CD4-positive, alpha-beta T cell treated with Interferon alpha-2 for 1 hour (primary cell): ENCODE data around the gene SCYL3.
"Not testable (repeated sequence)": the region's sequence is repeated elsewhere in the genome, so short reads cannot be mapped to it uniquely, and the experiment has no call there.

Source experiments
- DNase-seq, 2 donors: peaks; one replicate each; pipeline ENCODE4 v3.0.0-alpha.2; 2020 to 2022

Gene SCYL3

DNA sequence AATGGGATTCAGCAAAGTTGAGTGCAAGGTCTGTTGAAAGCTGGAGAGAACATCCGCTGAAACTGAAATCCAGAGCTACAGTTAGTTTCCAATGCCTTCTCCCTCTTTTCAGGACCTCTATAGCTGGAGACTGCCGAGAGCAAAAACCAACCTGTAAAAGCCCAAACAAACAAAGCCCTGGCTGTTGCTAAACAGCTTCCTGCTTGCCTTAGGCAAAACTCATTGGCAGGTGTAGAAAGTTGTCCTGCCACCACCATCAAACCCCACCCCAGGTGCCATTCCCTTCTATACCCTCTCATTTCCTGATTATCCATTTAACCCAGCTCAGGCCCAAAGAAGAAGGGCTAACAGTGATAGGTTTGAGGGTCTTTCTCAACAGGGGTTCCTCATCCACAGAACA, 24.7 kb downstream of the SCYL3 start:
- no peak for DNase-seq

DNA sequence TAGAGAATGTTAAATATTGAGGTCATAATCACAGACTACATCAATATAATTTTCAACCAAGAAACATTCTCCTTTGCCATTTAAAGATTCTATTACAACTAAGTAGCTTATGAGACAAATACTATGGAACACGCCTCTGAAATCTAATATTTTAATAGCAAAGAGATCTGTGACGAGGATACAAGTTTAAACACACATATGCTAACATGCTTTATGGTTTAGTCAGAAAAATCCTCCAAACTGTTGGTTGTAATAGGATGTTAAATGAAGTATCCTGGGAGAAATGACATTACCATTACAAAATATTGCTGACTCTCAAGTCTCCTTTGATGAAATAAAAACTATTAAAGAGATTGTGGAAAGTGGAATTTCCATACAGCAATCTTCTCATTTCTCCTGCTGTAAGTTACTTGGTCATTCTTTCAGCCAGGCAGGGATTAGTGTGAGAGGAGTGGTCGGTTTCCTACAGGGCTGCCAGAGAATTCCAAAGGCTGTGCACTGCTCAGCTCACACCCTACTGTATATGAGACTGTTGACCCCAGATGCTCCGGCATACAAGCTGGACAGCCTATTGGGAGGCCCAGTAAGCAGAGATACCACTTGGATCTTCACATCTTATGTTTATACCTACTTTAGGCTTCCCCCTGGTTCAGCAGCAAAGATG, 26.6 kb downstream of the SCYL3 start:
- DNase-seq = no peak

DNA sequence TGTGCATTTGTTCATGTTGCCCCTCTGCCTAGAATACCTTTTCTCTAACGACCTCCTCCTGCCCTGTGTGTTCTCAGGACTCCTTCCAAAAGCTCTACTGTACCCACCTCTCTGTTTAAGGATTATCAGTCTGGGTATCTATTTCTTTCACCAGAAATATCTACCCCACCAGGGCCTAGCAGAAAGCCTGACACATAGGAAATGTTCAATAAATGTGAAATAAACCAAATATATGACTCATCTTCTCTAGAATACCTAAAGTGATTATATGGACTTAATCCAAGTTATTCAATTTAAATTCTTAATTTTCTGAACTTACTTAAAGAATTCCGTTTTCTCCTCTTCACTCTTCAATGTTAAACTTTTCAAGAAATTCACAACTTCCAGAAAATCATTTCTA, 27.1 kb downstream of the SCYL3 start:
- no peak for DNase-seq

DNA sequence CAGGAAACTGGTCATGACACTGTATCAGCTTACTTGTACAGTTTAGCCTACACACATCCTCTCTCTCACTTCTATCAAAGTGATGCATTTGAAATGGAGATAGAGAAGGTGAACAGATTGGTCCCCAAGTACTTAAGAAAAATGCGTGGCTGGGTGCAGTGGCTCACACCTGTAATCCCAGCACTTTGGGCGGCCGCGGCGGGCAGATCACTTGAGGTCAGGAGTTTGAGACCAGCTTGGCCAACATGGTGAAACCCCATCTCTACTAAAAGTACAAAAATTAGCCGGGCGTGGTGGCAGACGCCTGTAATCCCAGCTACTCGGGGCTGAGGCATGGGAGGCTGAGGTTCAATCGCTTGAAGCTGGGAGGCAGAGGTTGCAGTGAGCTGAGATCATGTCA, 29.2 kb downstream of the SCYL3 start:
- not testable (repeated sequence) for DNase-seq

DNA sequence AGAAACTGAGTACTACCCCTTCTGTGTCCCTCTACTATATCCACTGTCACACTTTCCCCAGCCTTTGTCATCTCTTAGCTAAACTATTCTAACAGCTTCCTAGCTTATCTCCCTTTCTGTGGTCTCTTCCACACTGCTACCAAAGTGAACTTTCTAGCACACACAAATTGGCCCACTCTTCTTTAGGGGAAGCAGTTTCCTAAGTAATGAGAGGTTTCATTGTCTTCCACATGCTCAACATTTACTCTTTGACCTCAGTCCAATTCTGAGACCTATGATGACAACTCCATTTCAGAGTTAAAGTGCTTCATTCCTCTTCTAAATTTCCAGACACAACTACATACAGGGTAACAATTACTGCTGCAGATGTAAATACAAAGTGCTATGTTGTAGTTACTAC, 32.9 kb downstream of the SCYL3 start:
- DNase-seq = no peak

DNA sequence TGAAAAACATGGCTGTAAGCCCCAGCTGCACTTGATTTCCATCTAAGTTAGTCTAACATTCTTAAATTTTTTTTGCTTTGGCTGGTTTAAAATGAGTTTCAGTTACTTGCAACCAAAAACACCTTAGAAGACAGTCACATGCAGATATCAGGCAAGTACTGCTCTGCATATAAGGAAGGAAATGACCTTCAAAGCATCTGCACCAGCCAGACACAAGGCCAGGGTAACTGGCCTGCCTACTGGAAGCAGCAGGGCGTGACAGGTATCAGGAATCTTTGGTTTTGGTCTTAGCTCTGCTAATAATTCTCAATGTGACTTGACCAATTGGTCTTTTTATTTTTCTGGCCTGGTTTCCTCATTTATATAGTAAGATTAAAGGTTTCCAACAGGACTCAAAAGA, 33.5 kb downstream of the SCYL3 start:
- no peak for DNase-seq

DNA sequence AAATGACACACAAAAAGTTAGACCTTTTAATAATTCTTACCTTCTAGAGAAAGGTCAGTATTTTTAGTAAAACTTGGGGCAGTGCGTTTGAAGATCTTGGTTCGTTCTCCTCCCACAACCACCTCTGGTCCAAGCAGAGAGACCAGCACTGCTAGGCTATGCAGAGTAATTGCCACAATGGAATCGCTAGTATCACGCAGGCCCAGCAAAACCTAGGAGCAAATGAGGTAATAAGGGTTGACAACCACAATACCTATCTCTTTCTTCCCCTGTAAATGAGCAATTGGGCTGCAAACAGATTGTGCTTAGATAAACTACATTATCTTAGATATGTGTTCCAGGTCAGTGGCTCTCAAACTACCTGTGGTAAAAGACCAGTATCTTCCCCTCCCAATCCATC, 34.7 kb downstream of the SCYL3 start:
- DNase-seq = no peak

DNA sequence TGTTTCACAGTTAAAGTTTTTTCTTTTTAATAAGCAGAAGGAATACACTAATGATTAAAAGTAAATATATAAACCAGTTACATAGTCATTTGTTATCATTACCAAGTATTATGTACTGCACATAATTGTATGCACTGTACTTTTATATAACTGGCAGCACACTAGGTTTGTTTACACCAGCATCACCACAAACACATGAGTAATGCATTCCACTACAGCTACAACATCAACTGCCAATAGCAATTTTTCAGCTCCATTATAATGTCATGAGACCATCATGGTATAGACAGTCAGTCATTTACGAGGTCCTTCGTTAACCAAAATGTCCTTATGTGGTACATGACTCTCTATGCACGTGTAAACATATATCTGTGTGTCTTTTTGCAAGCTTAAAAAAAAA, 35.2 kb downstream of the SCYL3 start:
- no peak for DNase-seq

DNA sequence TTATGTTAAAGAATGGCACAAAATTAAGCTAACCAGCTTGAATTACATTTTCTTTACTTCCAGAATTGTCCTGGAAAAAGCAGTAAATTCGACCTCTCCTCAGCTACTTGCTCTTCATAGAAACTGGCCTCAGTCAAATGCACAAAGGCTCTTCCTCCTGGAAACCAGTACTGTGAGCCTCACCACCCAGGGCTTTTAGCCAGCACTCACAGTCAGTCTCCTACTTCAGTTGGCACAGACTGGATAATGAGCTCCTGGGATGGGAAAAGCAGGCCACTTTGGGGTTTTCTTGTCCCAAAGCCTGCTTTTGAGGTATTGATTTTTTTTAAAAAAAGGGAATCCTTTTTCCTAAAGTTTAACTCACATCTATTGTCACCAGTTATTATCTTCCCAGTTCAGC, 40.4 kb downstream of the SCYL3 start:
- DNase-seq = no peak

DNA sequence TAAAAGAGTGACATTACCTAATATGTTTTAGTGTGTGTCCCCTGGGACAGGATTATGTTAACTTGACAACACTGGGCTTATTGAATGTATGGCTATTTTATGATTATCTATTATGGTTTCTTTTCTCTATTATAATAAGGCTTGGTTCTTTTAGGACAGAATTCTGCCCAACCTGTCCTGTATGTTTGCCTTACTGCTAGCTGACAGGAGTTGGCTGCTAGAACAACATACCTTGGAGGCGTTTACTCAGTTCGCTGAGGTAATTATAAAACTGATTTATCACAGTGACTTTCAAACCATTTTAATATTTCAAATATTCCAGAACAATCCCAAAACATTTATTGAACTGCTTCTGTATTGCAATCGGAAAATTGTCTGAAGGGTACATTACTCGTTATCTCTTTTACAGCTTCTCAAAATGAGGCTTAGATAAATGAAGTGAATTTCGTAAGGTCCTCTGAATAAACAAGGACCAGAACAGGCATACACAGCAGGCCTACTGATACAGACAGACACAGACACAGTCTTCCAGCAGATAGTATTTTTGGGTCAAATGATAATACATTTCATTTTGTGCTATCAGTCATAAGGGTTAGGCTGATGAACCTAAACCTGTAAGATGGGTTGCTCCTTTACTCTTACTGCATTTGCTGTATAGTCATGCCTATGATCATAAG, 44.2 kb downstream of the SCYL3 start:
- no peak for DNase-seq

DNA sequence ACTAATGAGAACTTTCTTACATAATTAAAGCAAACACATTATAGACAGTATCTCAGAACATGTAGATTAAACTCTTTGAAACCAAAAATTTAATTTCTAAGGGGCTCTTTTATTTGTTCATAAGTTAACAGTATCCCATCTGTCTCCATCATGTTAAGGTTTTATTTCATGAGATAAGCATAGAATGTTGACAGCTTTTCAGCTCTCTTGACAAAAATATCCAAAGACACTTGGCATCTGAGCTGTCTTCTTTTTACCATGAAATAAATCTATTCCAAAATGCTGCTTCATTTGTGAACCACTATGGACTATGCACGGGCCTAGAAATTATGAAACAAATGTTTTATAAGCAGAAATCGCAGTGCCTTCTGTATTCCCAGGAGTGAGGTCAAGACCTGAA, 45.2 kb downstream of the SCYL3 start:
- DNase-seq = no peak

DNA sequence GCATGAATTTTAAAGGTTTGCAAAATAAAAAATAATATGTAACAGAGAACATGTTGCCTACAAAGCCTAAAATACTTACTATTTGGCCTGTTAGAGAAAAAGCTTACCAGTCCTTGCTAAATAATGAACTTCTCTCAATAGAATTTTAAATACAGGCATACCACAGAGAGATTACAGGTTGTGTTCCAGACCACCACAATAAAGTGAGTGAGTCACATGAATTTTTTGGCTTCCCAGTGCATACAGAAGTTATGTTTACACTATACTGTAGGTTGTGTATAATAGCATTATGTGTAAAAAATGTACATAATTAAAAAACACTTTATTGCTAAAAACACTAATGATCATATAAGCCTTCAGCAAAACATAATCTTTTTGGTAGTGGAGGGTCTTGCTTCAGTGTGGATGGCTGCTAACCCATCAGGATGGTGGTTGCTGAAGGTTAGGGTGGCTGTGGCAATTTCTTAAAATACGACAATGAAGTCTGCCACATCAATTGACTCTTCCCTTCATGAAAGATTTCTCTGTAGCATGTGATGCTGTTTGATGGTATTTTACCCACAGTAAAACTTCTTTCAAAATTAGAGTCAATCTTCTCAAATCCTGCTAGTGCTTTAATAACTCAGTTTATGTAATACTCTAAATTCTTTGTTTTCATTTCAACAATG, 48.6 kb downstream of the SCYL3 start:
- DNase-seq = no peak

DNA sequence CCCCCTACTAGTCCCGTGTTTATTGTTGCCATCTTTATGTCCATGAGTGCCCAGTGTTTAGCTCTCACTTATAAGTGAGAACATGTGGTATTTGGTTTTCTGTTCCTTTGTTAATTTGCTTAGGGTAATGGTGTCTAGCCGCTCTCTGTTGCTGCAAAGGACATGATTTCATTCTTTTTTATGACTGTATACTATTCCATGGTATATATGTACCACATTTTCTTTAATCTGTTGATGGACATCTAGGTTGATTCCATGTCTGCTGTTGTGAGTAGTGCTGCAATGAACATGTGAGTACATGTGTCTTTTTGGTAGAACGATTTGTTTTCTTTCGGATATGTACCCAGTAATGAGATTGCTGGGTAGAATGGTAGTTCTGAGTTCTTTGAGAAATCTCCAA, 54.8 kb downstream of the SCYL3 start:
- DNase-seq = no peak

DNA sequence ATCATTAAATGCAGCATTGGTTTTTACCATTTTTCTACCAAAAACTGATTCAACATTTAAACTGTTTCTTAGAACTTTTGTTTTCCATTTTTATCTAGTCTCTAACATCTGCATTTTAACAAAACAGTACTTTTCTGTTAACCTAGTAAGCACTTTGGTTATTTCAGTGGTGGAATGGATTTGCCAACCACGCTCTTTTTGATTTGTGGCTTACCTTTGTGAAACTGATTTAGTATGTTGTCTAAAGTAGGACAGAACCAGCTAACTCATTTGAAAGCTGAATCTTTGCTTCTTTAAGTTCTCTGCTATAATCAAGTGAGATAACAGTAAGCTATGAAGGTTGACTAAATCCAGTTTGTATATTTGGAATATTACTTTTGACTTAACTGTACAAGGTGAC, 57.5 kb downstream of the SCYL3 start:
- DNase-seq = no peak

DNA sequence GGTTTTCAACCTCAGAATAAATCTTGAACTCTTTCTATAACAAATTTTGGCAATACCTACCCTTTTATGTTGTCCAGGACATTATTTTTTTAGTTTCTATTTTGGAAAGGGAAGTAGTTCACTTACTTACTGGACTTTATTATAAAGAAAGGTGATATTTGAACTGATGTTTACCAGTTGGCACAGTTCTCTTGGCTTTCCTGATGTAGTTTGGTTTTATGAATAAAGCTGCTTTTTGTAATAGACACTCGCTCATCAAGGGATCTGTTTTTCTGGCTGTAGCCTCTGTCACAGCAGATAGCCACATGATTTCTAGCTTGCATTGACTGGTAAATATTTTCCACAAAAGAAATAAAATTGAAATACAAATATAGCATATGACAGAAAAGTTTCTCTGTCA, 58.0 kb downstream of the SCYL3 start:
- no peak for DNase-seq

DNA sequence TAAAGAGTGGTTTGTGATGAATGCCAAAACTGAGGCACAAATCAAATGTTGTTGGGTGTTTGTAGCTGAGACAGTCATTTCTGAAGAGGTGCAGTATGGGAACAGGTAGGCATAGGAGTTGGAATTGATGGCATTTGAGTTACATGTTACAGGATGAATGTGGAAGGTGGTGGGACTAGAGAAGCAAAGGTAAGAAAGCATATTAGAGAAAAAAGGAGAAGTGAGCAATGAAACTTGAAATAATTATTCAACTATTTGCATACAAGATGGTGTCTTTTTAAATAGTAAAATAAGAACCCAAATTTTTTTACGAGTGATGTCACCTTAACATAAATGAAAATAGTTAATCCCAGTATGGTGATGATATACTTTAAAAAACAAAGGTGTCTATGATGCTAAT, 58.8 kb downstream of the SCYL3 start:
- DNase-seq = no peak

DNA sequence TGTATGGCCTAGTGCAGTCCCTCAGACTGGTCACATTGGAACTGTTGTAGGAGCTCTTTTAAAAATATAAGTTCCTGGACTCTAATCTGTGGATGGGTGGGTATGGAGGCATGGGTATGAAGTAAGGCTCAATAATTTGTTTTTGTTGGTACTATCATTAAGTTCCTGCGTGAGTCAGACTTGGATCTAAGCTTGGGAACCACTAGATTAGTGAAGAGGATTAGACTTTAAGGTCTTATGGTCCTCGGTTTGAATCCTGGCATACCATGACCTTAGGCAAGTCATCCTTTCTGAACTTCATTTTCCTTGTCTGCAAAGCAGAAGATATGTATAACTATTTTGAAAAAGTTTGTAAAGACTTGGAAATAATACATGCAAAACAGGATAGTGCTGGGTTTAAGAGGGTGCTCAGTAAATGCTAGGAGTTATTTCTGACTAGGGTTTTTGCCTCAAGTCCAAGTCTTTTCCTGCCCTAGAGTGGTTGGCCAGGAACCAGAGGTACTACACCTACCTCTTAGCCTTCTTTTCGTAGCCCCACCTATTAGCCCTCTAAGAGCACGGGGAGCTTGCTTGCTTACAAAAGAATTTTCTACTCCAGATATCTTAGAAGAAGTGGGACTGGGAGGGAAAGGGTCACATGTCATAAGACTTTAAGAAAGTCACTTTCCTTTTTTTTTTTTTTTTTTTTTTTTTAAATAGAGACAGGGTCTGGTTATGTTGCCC, 60.4 kb downstream of the SCYL3 start:
- no peak for DNase-seq

DNA sequence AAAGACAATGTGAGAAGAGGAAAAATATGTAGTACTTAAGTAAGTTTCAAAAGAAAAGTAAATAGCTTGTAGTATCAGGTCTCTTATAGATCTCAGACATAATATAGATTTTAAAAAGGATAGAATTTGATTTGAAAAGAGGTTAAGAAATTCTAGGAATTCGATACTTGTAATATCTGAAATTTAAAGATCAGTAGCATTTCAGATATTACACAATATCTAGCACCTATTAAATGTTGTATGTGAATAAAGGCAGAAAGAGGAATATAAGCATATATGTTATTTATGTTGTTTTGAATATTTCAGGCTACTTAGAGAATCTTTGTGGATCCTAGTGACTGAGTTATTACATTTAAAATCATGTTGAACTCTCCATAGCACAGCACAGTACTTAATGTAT, 64.0 kb downstream of the SCYL3 start:
- no peak for DNase-seq

DNA sequence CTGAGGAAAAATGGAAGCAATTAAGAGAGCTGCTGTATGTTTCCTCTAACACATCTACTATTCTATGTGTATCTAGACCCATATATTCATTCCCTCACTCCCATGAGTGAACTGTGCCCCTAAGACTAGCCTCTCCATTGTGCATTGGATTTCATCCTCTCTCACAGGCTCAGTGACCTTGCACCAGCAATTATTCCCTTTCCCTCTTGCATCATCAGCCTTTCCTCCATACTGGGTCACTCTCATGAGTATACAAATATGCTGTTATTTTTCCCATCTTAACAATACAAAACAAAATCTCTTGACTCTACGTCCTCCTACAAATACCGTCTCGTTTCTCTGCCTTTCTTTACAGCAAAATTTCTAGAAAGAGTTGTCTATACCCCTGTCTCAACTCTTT, 69.5 kb downstream of the SCYL3 start:
- DNase-seq = no peak

DNA sequence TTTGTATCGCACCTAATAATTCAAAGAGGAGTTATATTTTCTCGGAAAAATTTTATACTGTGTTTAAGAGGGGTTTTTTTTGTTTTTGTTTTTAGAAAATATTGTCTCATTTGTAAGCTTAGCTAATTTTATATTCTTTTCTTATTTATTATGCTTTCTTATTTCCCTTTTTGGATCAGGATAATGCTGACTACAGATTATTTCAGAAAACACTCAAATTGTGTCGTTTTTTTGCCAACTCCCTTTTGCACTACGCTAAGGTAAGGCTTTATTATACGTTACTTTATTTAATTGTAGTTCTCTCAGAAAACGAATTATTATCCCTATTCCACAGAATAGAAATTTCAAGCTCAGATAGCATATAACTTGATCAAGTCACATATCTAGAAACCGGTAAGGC, 72.2 kb downstream of the SCYL3 start:
- DNase-seq = no peak

DNA sequence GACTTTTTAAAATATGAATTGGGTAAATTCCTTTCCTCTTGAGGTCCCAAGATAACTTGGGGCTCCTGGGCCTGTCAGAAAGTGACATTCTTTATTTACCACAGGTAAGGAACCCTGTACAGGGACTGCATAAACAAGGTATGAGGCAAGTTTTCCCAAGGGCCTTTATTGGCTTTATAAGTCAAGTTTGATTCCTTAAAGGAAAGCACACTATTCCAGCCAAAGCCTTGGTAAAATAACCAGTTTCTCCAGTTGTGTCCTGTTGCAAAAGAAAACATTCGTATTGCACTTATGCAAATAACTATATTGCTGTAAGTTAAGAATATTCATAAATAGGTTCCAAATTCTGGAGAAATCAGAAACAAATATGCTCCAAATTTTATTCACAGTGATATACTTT, 77.1 kb downstream of the SCYL3 start:
- no peak for DNase-seq

DNA sequence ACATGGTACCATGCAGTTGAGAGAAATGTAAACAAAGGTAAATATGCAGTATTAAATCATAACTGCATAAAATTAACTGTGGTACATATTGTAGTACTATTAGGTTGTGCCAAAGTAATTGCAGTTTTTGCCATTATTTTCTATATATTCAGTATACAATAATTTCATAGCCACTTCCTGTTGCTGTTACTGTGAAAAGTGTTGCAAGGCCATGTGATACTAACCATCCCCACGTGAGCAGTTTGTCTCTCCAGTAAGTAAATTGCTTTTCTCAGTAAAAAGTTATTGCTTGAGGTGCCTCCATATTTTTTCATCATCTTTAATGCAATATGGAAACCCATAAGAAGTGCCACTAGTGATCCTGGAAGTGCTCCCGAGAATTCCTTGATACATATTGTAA, 79.4 kb downstream of the SCYL3 start:
- no peak for DNase-seq

DNA sequence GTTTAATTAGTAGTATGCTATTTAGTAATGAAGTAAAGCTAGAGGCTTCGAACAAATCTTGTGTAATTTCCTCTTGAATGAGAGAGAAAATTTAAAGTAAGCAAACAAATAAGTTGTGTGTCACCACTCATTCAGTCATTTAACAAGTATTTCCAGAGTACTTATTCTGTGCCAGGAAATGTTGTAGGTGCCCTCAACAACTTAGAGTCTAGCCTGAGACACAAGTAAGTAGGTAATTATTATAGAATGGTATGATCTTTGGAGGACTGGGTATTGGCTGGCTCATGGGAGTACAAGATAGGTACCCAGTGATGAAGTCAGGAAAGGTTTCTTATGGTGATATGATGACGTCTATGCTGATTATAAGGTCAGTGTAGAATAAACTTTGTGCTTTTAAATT, 81.6 kb downstream of the SCYL3 start:
- no peak for DNase-seq
